DMS153 treated with DMSO at 0.1 percent for 48 hours (cell line): ENCODE data around the gene MTM1.

ENCODE experiments used
- DNase-seq: peaks from one replicate; lab custom pipeline; 2025; ENCODE audit not compliant: unreplicated experiment; lab: John Stamatoyannopoulos, UW

Gene MTM1

DNA sequence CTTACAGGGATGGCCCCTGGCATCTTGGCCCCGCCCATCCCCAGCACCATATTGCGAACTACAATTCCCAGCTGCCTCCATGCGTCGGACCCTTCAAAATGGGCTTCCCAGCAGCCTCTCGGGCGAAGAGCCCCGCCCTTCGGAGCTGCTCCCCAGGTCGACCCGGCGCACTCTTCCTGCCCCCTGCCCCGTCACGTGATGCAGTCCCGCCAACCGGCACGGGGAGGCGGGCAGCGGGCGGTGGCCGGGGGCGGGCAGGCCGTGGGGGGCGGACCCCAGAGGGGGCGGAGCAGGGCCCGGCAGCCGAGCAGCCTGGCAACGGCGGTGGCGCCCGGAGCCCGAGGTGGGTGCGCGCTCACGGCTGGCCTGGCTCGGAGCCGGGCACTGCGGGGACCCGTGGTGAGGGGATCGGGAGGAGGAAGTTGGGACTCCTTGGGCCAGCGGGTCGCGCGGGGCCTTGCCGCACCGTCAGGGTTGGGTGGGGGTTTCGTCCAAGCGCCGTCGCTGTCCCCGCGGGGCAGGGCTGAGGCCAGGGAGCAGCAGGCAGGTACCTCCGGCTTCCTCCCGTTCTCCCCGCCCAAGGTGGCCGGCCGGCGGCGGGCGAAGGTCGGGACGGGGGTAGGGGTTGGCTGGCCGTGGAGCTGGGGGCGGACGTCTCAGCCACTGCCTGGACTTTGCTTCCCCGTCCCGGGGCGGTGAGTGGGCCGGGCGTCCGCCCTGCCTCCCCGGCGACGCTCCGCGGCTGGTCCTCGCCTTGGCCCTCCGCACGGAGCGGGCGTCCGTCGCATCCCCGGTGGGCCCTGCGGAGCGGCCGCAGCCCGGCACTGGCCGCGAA is at the start of gene MTM1:
MTM1 (plus strand) TSS at position 302 of the 835 bp plus-strand sequence. CDS start 23,994 bp downstream, outside the sequence.
- peak; percentile 90 for DNase-seq

- no peak for DNase-seq
Observed at GRCh38 chrX:150522494-150522893, 45.9 kb upstream of the MTM1 start.

DNA sequence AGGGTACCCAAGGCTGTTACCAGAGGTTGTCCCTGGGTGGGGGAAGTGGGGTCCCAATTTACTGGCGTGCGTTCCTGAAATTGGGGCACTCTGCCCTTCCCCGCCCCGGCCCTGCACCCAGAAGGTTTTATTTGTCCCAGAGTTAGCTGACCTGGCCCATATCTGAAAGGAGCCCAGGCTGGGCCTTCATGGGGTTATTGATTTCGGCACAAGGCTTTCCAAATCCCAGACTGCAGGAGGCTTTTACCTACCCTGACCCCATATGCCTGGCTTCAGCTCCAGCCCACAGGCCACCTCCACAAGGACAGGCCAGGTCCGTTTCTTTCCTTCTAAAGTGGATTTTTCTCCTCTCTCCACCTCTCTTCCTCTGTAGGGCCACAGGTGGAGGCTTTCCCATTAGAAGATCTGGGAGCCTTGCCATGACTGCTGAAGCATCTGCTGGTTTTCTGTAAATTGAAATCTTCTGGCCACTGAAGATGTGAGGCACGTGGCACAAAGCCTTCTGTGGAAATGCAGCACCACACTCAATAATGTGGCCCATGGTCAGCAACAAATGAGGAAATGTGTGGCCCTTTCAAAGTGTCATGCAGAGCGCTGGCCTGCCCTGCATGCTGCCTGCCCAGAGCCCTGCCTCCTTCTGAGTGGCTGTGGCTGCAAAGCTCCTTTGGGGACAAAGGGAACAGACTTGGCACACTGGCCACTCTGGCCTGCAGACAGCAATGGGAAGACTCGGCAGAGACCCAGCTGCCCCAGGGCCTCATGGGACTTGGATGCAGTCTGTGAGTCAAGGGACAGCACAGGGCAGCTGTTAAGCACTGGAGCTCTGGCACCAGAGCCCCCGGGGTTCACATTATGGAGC is 43.1 kb upstream of the MTM1 start:
- DNase-seq: no peak

DNA sequence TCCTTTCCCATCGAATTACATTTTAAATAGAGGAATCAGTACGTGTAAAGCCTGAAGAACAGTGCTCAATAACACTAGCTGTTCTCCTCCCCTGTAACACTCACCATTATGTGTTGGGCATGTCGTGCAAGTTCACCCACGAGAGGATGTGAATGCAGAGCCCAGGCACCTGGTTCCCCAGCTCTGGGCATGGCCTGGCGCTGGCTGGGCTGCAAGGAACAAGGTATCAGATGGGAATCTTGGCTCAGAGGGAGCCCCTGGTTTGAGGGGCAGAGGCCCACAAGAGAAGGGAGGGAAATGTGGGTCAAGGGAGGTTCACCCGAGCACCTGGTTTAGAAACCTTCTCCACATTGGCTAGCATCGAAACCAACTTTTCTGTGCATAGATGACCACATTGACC is 41.7 kb upstream of the MTM1 start:
- DNase-seq: no peak

- no peak for DNase-seq
Observed at GRCh38 chrX:150527108-150527507, 41.3 kb upstream of the MTM1 start.

GRCh38 chrX:150529587-150529986 is 38.8 kb upstream of the MTM1 start:
- DNase-seq: no peak

- no peak for DNase-seq
Observed at GRCh38 chrX:150530821-150531220, 37.6 kb upstream of the MTM1 start.

GRCh38 chrX:150531467-150531866 is 37.0 kb upstream of the MTM1 start:
- DNase-seq: no peak

DNA sequence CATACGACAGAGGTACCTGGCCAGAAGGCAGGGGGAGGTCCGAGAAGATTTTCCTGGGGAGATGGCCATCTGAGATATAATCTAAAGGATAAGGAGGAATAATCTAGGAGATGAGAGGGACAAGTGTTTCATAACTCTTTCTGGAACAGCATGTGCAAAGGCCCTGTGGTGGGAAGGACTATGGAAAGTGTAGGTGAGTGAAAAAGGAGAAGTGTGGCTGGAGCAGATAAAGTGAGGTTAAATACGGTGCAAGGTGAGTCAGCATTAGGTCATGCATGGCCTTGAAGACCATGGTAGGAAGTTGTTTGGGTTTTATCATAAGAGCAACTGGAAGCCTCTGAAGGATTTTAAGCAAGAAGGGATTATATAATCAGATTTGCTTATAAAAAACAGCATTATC is 34.6 kb upstream of the MTM1 start:
- no peak for DNase-seq

- no peak for DNase-seq
Observed at GRCh38 chrX:150536455-150537116, 31.8 kb upstream of the MTM1 start.

GRCh38 chrX:150537851-150538250 is 30.6 kb upstream of the MTM1 start:
- DNase-seq: no peak

DNA sequence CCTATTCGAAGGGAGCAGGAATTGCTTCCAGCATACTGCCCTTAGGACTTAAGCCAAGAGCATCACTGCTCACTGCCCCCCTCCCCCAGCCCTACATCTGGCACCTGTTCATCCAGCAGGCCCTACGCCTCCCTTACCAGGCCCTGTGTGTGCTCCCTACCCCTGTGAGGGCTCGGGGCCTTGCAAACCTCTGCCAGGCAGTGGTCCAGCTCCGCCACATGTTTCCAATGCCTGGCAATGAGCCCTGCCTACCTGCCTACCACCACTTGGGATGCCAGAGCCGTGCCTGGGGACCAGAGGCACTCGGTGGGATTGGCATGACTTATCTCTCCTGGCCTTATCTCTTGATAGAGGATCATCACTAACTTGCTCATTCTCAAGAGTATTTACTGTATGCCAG is 27.5 kb upstream of the MTM1 start:
- DNase-seq: no peak

- no peak for DNase-seq
Observed at GRCh38 chrX:150542846-150543229, 25.6 kb upstream of the MTM1 start.

DNA sequence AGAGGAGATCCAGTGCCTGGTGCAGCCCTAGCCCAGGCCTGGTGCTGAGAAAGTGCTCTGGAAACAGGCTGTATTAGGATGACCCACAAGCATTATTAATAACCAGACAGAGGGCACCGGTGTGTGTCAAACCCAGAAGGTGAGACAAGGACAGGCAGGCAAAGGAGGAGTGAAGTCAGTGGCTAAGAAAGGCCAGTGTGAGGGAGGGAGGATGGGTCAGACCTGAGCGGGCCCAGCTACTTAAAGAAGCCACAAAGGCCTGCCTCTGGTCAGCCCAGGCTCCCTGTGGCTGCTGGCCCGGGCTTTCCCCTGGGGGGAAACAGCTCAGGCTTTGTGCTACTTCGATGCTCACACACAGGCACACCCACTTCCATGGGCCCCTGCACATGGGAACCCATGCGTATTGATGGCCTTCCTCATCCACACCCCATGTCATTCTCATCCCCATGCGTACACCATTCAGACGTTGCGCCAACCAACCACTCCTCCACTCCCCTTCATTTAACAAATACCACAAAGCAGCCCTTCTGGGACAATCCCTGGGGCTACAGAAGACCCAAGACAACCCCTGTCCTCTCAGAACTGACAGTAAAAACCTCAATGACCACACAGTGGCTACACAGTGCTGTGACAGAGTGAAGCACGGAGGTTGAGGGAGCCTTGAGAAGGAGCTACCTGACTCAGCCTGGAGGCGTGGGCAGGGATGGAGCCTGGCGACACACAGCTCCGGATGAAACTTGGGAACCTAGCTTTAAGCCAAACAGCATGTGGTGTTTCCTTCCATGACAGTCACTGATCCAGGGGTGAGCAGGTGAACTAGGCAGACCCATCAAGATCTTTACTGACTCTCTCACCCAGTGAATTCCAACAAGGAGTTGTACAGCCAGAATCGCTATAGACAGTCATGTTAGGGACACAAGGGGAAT is 24.9 kb upstream of the MTM1 start:
- DNase-seq: no peak

GRCh38 chrX:150544222-150544787 is 24.1 kb upstream of the MTM1 start:
- no peak for DNase-seq

GRCh38 chrX:150544835-150545770 is 23.3 kb upstream of the MTM1 start:
- DNase-seq: no peak

- DNase-seq: no peak
Observed at GRCh38 chrX:150546711-150547153, 21.7 kb upstream of the MTM1 start.

DNA sequence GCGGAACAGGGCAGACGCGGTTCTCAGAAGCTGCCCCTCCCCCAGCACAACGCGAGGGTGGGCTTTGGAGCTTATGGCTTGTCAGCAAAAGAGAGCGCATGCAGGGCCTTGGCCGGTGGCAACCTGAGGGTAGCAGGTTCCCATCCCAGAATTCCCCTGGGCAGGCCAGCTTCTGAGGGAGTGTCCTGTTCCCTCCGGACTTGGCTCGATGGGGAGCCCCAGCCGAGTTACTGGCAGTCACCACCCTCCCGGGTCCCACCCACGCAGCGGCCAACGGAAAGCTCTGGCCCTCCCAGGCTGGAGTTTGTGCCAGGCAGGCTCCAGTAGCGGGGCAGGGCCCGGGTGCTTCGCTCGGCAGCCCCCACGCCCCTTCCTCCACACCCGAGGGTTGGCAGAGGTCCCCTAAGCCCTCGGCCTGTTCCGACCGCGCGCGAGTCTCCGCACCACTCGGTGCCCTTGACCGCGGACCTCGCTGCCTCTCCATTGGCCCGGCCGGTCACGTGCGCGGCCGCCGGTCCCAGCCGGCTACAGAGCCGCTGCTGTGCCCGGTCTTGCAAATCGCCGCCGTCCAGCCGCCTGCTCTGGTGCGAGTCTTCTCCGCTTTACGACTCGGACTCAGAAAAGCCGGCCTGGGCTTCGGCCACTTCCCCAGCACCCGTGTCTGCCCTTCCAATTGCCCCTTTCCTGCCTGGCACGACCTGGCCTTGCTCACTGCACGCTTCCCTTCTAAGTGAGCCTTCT is 20.9 kb upstream of the MTM1 start:
- peak; percentile 37 for DNase-seq
